Chondrocyte (in vitro differentiated cells): ENCODE results near the gene ADSL. TPM values are rescaled to one million over a fixed set of nuclear protein-coding genes. Genes with fewer than 3 reads are reported as not detected.

Experiments used
- DNase-seq: peaks from one replicate; pipeline ENCODE4 v3.0.0; 2021; ENCODE audit warnings: mixed read lengths, low spot score
- H3K27ac Mint-ChIP-seq: one replicate; pipeline ENCODE4 v1.8.0; 2021; ENCODE audit warnings: mild to moderate bottlenecking, moderate library complexity, mixed read lengths; ENCODE audit not compliant: unreplicated experiment
- H3K27me3 Mint-ChIP-seq: 2 replicates; pipeline ENCODE4 v1.8.0; 2021; ENCODE audit warnings: low read depth, mixed read lengths
- H3K36me3 Mint-ChIP-seq: 2 replicates; pipeline ENCODE4 v1.8.0; 2021; ENCODE audit warnings: low read depth, mixed read lengths
- H3K4me1 Mint-ChIP-seq: 2 replicates; pipeline ENCODE4 v1.8.0; 2021; ENCODE audit warnings: low read depth, mild to moderate bottlenecking, mixed read lengths
- H3K4me3 Mint-ChIP-seq: one replicate; pipeline ENCODE4 v1.8.0; 2021; ENCODE audit warnings: mild to moderate bottlenecking, moderate library complexity, mixed read lengths; ENCODE audit not compliant: unreplicated experiment
- H3K9me3 Mint-ChIP-seq: 2 replicates; pipeline ENCODE4 v1.8.0; 2021; ENCODE audit warnings: low read depth, mixed read lengths
- total RNA-seq: library from RNA; stranded (reverse); gene quantifications from 3 replicates; pipeline ENCODE4 v1.2.1, GENCODE V29; 2021
- TF ChIP-seq, protein P1 (sequence below): fragments of 200-600 bp; sonication (generic); IDR thresholded peaks from 2 replicates; pipeline ENCODE4 v1.5.0; 2021; ENCODE audit warnings: antibody characterized with exemption, mild to moderate bottlenecking, moderate library complexity

The ADSL gene
- total RNA-seq, 1 donor from 2014 or later, result 62.2 TPM

DNA sequence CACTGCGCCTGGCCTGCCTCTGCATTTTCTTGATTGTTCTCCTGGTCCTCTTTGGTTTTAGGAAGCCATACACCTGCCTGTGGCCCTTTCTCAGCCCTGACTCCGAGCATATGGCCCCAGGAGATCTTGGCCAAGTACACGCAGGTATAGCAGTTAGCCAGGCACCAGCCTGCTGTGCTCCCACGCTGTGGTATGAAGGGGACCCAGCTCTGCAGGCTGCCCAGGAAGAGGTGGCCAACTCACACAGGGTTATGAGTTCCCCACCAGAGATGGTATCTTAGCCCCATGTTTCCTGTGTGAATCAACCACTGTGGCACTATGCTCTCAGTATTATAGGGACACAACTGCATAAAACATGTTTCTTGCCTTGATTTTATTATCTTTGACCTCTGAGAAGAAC is 55.2 kb downstream of the ADSL start:
- Mint-ChIP-seq H3K4me3 (no peak overlapping the region), H3K27me3 (no peaks in the 10 kb centered on the region)

DNA sequence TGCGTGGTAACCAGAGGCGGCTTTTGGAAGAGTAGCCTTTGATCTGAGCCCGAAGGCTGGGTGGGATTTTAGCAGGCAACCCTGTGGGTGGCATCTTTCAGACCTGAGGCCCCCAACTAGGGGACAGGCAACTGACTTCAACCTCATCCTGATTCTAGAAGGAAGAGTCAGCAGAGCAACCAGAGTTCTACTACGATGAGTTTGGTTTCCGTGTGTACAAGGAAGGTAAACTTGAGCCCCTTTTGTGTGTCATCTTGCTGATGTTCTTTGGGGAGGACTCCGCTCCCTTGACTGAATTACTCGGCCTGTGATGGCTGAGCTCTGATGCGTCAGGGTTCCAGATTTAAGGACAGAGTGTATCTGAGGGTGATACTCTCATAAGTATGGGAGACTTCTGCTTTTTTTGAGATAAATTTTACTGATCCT is 55.7 kb downstream of the ADSL start:
- no peak overlapping the region for H3K4me3 Mint-ChIP-seq
- H3K36me3 Mint-ChIP-seq, result peaks cover 12% of the 10 kb centered on the region
- DNase-seq, result no peak
- H3K4me1 Mint-ChIP-seq, result peaks cover 27% of the 10 kb centered on the region
- TF ChIP-seq, protein P1, sequence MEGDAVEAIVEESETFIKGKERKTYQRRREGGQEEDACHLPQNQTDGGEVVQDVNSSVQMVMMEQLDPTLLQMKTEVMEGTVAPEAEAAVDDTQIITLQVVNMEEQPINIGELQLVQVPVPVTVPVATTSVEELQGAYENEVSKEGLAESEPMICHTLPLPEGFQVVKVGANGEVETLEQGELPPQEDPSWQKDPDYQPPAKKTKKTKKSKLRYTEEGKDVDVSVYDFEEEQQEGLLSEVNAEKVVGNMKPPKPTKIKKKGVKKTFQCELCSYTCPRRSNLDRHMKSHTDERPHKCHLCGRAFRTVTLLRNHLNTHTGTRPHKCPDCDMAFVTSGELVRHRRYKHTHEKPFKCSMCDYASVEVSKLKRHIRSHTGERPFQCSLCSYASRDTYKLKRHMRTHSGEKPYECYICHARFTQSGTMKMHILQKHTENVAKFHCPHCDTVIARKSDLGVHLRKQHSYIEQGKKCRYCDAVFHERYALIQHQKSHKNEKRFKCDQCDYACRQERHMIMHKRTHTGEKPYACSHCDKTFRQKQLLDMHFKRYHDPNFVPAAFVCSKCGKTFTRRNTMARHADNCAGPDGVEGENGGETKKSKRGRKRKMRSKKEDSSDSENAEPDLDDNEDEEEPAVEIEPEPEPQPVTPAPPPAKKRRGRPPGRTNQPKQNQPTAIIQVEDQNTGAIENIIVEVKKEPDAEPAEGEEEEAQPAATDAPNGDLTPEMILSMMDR, result no peak
- H3K9me3 Mint-ChIP-seq, result no peaks in the 10 kb centered on the region
- H3K27me3 Mint-ChIP-seq, result no peaks in the 10 kb centered on the region
- H3K27ac Mint-ChIP-seq, result no peak overlapping the region

More for the DNA sequence above, 55.2 kb downstream of the ADSL start:
- TF ChIP-seq, protein P1, result no peak
- Mint-ChIP-seq H3K4me1 (peaks cover 31% of the 10 kb centered on the region), H3K9me3 (no peaks in the 10 kb centered on the region), H3K27ac (no peak overlapping the region), H3K36me3 (peaks cover 12% of the 10 kb centered on the region)
- DNase-seq, result no peak

DNA sequence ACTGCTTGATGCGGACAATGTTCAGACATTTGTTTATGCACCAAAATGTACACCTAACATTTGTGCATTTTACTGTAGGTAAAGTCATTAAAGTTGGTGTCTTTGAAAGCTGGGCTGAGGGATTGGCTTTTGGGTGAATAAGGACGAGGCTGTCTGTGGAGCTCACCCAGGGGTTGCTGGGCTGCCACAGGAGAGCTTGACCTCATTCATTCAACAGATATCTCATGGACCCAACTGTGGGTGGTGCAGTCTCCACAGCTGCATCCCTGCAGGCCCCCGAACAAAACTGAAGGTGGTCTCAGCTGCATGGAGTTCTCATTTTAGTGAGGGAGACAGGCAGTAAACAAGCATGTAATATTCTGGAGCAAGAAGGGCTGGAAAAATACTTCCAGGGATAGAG is 56.8 kb downstream of the ADSL start:
- TF ChIP-seq, protein P1, result no peak
- no peak overlapping the region for H3K4me3 Mint-ChIP-seq
- H3K36me3 Mint-ChIP-seq, result peaks cover 15% of the 10 kb centered on the region
- H3K27ac Mint-ChIP-seq, result peak overlapping the region; percentile 39
- DNase-seq, result no peak
- no peaks in the 10 kb centered on the region for H3K9me3 Mint-ChIP-seq
- H3K27me3 Mint-ChIP-seq, result no peaks in the 10 kb centered on the region
- H3K4me1 Mint-ChIP-seq, result peaks cover 15% of the 10 kb centered on the region

DNA sequence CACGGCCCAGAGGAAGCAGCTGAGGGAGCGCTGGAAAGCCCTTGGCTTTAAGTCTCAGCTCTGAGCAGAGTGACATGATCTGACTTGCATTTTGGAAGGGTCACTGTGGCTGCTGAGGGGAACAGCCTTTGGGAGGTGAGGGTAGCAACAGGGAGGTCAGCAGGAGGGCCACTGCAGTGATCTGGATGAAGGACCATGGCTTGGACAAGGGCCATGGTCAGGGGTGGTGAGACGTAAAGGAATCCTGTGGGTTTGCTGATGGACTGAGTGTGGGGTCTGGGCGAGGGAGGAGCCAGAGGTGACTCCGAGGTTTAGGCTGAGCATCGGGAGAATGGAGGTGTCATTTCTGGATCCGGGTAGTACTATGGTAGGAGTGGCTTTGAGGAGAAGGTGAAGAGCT is 57.4 kb downstream of the ADSL start:
- H3K36me3 Mint-ChIP-seq, result peaks cover 15% of the 10 kb centered on the region
- DNase-seq, result no peak
- peaks cover 11% of the 10 kb centered on the region for H3K4me1 Mint-ChIP-seq

DNA sequence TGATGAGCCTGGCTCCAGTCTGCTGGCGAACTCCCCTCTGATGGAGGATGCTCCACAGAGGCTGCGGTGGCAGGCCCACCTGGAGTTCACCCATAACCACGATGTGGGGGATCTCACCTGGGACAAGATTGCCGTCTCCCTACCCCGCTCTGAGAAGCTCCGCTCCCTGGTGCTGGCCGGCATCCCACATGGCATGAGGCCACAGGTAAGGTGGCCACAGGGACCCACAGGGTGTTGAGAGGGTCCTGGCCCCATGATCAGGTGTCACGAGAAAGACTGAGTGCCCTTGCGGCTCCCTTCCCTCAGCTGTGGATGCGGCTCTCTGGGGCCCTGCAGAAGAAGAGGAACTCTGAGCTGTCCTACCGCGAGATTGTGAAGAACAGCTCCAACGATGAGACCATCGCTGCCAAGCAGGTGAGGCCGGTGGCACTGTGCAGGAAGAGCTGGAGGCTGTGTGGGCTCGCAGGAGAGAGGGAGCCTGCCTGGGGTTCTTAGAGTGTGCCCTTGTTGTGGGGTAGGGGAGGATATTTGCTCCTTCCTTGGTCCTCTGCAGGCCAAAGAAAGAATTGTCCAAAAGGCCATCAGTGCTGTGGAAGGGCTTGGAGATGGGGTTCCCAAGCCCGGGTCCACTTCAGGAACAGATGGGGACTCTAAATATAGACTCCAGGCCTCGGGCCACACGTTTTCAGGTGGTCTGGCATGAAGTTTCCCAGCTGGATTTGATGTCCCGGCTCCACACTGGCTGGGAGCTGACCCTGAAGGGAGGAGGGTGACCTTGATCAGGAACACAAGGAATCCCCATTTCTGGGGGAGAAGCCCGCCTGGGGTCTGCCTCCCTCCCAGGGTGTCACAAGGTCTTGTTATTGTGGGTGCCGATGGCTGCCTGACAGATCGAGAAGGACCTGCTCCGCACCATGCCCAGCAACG is 58.2 kb downstream of the ADSL start:
- no peak overlapping the region for H3K4me3 Mint-ChIP-seq
- H3K27me3 Mint-ChIP-seq, result no peaks in the 10 kb centered on the region
- H3K27ac Mint-ChIP-seq, result no peak overlapping the region
- no peak for DNase-seq
- TF ChIP-seq, protein P1, result no peak
- H3K9me3 Mint-ChIP-seq, result no peaks in the 10 kb centered on the region
- peaks cover 8% of the 10 kb centered on the region for H3K4me1 Mint-ChIP-seq
- peaks cover 18% of the 10 kb centered on the region for H3K36me3 Mint-ChIP-seq

More for the DNA sequence above, 57.4 kb downstream of the ADSL start:
- H3K27ac Mint-ChIP-seq, result peak overlapping the region; percentile 39
- no peak overlapping the region for H3K4me3 Mint-ChIP-seq
- H3K27me3 Mint-ChIP-seq, result no peaks in the 10 kb centered on the region
- H3K9me3 Mint-ChIP-seq, result no peaks in the 10 kb centered on the region
- TF ChIP-seq, protein P1, result no peak
